ENCODE data around the gene ASTE1.
A peak's percentile ranks its signal among the peaks of the same experiment; 100 is the strongest.
"Not testable (repeated sequence)": the region's sequence is repeated elsewhere in the genome, so short reads cannot be mapped to it uniquely, and the experiment has no call there.

ASTE1 gene, protein sequence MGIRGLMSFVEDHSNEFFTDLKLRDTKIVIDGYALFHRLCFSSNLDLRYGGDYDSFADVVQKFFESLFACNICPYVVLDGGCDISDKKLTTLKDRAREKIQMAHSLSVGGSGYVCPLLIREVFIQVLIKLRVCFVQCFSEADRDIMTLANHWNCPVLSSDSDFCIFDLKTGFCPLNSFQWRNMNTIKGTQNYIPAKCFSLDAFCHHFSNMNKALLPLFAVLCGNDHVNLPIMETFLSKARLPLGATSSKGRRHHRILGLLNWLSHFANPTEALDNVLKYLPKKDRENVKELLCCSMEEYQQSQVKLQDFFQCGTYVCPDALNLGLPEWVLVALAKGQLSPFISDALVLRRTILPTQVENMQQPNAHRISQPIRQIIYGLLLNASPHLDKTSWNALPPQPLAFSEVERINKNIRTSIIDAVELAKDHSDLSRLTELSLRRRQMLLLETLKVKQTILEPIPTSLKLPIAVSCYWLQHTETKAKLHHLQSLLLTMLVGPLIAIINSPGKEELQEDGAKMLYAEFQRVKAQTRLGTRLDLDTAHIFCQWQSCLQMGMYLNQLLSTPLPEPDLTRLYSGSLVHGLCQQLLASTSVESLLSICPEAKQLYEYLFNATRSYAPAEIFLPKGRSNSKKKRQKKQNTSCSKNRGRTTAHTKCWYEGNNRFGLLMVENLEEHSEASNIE

DNA sequence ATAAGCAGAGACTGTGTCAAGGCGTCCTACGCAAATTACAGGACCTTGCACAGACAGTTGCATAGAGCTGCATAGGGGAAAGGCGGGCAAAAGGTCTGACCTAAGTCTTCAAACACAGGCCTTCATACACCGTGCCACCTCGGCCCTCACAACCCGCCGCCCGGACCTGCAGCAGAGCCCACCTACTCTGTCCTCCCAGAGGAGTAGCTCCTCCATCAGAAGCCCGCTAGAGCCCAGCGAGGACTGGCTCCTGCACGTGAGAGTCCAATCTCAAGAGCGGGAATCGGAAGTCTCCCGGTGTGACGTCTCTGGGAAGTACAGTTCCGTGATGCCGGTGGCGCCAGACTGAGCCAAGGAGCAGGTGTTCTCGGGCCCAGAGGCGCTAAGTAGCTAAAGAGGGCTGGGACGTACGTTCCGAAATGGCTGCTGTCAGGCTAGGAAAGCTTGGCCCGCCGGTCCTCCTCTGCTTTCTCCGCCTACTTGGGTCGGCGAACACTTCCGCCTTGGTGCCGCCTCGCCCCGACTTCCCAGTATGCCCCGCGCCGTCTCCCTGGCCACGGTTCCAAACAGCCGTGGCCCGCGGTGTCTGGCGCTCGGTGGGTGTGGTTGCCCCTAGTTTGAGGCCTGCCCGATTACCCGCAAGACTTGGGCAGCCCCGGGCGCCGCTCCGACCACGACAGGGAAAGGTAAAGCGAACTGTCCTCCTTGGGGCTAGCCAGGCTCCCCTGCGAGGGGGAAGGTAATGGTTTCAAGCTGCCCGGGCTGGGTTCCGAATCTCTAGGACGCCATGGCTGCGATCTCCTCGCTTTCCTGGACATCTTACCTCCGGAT is at the start of gene ASTE1, which contains the start of gene NEK11:
ASTE1 (minus strand) TSS at position 505 of the 831 bp plus-strand sequence. CDS start 1,519 bp downstream, outside the sequence.
NEK11 (plus strand) TSS at position 557 of the 831 bp plus-strand sequence. CDS start 2,832 bp downstream, outside the sequence.
- DNase-seq = peak; percentile 67 to 86

DNA sequence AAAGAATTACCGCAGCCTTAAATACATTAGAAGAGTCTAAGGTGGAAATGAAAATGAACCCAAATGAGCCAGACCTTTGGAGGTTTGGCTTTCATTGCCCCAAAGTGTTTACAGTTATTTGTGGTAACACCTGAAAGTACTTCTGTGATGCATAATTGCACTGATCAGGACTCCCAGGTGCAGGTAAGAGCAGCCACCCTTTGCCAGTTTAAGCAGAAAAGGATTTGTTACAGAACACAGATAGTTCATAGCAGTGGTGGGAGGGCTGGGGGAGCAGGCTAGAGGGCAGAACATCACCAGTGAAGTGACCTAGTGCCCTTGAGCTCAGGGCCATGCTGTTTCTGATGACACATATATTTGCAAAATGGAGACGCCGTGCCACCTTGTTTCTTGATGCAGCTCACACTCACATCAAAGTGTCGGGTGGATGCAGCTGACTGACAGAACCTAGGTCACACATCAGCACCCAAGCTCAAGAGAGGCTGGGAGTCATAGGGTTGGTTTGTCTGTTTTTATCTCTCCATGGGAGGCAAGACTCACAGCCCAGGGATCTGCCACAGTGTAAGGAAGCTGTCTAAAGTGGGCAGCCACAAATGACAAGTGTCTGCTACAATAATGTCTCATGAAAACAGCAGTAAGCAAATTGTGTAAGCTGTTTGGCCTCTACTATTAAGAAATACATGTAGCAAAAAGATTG is 49.2 kb upstream of the ASTE1 start:
- DNase-seq = no peak

DNA sequence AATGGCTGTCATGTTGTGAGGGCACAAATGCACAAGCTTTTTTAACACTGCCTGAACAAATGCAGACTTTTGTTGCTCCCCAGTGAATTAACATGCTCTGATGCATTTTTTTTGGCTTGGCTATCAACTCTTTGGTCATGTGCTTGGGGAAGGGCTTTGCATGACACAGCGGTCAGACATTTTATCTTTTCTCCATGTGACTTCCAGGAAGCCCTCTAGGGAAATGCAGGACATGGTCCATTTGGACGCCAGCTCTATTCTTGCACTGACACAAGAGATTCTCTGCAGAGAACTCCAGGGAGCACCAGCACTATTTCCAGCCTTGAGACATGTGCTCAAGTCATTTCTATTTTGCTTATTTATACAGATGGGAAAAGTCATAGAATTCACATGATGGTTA is 46.2 kb upstream of the ASTE1 start:
- no peak for DNase-seq

DNA sequence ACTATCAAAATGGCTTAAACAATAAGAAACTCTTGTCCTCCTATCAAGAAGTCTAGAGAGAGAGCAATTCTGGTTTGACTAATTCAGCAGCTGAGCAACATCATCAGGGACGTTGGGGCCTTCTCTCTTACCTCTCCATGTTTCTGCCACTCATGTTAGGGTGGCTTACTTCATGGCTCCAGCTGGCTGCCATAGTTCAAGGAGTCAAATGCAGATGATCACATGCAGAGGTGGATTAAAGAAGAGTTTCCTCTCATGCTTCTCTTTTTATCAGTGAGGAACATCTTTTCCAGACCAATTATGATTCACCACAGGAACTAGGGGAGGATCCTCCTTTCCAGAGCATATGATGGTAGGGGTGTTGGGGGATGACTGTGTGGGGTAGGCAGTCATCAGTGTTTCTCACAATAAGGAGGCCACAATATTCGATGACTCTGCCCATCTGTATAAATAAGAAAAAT is 45.5 kb upstream of the ASTE1 start:
- DNase-seq = no peak

DNA sequence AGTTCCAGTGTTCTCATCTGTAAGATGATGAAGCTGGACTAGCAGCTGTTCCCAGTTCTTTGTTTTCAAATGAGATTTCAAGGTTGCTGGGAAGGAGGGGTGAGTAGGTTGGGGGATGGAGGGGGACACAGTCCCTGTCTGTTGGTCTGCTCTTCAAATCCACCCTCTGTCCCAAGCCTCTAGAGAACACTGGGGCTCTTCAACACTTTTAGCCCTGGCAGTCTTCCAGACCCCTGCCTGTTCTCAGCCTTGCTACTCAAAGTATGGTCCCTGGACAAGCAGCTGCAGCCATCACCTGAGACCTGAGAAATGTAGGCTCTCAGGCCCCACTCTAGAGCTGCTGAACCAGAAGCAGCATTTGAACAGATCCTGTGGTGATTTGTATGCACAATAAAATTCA is 41.4 kb upstream of the ASTE1 start:
- no peak for DNase-seq

DNA sequence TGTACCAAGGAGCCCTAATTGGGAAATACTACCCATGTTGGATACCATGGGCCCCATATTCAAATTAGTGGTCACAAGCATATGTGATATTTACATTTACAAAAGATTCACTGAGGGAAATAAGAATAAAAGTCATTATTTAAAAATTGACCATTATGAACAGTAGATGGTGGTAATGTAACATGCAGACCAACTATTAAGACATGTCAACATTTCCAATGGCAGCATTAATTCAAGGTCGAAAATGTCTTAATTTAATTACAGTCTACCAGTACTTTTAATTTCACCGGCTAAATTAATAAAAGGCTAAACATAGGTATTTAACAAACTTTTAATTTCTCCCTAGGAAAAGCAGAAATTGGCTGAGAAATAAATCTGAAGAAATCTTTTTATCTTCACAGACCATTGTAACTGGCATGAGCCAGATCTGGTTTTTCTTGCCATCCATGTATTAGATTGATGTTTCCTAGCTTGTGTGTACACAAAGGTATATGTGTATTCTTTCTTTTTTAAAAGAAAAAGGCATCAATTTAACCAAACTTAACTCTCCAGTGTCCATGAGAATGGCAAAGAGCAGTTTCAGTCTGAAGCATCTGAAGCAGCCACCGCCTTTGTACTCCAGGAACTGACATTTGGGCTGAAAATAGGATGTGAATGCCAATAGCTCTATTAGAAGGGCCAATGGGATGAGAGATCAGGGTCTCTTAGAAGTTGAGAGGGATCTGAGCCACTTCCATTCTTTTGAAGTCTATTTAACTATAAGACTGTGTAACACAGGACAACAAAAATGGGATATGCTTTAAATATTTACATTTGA is 26.6 kb upstream of the ASTE1 start:
- DNase-seq = peak in 1 of 2 donors; percentile 38

DNA sequence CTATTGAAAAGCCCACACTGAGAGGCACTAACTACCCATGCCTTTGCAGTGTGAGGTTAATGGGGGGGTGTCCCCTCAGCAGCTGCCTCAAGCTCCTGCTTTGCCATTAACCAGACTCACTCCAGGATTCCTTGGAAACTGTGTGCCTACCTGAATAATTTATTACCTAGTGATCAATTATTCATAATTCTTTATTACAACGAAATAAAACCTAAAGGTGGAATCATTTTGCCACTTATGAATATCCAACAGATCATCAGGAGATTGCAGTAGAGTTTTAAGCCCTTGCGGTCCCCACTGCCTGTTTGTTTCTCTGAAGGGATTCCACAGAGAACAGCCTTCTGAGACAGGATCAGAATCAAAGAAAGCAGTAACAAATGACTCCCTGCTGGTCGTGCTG is 23.4 kb upstream of the ASTE1 start:
- no peak for DNase-seq

DNA sequence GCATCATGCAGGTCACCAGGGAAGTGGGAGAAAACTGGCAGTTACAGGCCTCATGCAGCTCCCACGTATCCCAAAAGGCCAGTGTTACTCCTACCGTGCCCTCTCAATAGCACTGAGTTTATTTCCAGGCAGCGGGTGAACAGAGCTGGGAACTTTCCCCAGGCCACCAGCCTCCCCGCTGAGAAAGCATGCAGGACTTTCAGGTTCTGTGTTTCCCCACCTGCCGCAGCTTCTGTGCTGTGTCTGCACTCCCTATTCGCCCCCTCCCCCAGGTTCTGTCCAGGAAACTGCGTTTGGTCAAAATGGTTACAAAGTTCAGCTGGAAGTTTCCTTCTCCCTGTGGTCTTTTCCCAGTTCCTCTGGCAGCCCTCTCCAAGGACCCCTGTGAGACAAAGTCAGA is 21.4 kb upstream of the ASTE1 start:
- DNase-seq = no peak

DNA sequence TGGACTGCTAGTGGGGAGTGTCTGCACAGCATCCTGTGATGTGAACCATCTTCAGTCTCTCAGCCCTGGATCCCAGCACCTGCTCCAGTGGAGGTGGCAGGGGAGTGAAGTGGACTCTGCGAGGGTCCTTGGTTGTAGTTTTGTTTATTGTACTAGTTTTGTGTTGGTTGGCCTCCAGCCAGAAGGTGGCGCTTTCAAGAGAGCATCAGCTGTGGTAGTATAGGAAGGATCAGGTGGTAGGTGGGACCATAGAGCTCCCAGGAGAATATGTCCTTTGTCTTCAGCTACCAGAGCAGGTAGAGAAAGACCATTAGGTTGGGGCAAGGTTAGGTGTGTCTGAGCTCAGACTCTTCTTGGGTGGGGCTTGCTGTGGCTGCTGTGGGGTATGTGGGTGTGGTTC is 21.0 kb upstream of the ASTE1 start:
- no peak for DNase-seq

DNA sequence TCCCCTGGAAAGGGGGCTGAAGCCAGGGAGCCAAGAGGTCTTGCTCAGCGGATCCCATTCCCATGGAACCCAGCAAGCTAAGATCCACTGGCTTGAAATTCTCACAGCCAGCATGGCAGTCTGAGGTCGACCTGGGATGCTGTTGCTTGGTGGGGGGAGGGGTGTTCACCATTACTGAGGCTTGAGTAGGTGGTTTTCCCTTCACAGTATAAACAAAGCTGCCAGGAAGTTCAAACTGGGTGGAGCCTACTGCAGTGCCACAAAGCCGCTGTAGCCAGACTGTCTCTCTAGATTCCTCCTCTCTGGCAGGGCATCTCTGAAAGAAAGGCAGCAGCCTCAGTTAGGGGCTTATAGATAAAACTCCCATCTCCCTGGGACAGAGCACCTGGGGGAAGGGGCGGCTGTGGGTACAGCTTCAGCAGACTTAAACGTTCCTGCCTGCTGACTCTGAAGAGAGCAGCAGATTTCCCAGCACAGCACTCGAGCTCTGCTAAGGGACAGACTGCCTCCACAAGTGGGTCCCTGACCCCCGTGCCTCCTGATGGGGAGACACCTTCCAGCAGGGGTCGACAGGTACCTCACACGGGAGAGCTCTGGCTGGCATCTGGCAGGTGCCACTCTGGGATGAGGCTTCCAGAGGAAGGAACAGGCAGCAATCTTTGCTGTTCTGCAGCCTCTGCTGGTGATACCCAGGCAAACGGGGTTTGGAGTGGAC is 15.8 kb upstream of the ASTE1 start:
- not testable (repeated sequence) for DNase-seq

DNA sequence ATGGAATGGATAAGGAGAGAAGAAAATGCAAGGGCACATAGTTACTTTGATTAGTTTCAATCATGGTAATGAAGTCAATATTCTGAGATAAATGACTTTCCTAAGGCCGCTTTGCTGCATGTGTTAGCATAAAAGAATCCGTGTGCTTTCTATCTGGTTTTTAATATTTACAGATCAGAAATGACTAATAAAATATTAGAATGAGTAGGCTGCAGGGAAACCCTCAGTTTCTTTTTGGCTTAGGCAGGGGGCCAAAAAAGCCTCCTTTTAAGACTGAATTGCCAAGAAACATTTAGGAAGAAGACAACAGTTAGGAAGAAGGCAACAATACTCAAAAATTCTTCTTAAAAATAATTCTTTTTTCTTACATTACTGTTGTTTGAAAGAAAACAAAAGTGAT is 11.7 kb upstream of the ASTE1 start:
- DNase-seq = no peak

DNA sequence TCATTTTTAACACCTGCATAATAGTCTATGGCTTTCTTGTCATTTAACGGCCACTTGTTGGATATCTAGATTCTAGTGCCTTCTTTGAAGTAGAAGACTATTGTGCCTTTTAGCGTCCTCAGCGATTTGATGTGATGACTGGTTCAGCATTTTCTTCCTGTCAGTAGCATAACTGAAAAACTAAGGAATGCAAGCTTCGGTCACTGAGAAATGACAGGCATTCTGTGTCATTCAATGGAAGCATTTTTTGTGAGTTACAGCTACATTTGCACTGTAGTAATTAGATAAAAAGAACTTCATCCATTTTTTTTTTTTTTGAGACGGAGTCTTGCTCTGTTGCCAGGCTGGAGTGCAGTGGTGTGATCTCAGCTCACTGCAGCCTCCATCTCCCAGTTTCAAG is 10.4 kb upstream of the ASTE1 start:
- no peak for DNase-seq

DNA sequence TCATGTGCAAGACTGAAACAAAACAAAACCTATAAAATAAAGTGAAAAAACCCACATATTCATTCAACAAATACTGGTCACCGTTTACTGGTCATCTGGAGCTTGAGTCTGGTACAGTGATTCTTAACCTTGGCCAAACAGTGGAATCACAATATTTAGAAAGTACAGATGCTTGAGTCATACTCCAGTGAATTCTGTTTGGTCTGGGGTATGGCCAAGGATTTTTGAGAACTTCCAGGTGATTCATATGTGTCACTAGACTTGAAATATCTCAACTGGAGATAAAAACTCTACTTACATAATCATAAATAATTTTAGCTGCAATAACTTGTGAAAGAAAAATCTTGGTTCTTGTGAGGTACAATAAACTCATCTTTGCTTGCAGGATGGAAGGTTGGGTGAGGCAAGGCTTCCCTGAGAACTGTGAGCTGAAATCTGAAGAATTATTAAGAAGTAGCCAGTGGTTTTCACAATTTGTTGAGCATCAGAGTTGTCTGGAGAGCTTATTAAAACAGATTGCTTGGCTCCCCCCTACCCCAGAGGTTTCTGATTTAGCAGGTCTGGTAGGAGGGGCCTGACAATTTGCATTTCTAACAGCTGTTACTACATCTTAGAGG is 9.7 kb upstream of the ASTE1 start:
- DNase-seq = no peak

DNA sequence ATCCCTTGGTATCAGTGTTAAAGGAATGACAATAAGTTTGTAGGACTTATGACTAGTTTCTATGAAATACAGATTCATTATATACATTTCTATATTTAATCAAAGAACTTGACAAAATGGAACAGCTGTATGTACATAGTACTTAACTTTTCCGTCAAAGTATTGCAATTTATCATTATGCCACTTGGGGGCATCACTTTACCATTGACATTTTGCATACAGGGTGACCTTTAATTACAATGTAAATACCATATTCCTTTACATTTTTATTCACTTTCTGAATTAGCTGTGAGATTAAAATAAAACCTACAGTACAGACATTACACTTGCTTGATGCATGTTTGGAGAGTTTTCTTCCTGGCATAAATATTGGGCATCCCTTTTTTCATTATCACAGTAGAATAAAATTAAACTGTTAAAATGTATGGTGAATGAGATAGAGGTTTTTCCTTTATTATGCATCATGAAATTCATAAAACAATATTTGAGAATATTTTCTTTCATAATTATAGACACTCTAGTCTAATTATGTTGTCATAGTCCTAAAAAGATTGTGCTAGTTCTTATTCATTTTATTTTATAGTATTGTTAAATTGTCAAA is 7.0 kb upstream of the ASTE1 start:
- DNase-seq = peak in 1 of 2 donors; percentile 13

DNA sequence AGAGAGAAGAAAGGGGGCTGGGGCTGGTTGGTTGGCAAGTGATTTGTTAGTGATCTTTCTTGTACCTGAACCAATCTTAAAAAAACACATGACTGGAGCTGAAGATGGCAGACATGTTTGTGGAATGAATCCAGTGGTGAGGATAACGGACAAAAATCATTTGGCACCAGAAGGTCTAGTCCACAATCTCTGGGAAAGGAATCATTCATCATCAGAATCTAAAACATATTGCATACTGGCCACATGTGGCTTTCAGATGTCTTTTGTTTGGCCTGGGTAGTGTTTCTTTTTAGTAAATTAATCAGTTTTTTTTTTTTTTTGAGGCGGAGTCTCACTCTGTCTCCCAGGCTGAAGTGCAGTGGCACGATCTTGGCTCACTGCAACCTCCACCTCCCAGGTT is 5.0 kb upstream of the ASTE1 start:
- no peak for DNase-seq

DNA sequence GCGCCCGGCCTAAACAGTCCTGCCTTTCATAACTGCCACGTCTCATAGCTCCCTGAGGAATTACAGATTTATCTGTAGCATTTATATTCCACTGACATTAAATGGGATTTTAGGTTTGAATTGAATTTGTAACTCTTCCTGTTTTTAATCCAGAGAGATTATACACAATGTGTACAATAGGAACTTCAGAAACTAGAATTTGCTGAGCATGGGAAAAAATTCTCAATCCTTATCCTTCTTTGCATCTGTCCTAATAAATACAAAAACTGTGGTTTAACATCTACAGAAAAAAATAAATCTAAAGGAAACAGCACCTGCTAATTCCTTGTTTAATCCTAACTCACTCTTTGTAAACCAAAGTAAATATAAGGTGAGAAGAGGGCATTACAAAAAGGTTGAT is 2.2 kb upstream of the ASTE1 start:
- no peak for DNase-seq

DNA sequence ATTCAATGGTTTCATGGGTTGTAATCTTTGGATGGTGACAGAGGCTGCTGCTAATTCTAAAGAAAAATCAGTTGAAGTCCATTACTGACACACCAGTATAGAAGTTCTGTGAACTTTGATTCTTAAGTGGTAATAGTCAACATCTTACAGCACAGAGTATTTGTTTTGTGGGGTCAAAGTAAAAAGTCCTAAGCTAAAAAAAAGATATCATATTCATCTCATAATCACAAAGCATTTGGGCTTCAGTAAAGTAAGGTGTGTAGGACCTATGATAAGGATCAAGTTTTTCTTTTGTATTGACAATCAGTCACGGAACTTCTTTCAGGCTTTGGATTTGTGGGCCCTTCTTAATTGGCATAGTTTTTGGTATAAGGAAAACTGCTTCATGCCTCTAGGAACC is 1.1 kb downstream of the ASTE1 start:
- no peak for DNase-seq

DNA sequence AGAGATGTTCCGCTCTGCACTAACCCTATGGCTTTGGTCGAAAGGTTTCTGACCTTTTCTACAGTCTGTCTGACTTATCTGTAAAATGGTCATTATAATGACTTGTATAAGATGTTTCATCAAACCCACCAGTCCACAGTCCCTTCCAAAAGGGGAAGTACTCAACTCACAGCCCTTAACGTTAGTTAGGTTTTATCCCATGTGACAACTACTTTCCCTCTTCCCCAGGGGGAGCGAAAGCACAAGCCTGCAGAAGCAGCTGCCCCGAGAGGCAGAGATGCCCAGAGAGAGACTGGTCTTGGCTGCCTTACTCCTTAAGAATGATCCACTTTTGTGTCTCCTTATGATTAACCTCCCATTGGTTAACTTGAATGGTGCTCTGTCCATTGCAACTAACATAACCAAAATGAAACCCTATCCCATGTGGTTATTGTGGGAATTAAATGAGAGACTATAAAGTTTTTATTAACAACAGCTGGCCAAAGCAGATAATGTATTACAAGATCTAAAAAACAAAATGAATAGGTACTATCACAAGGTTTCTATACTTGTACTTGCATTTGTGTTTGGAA is 6.4 kb downstream of the ASTE1 start:
- no peak for DNase-seq

DNA sequence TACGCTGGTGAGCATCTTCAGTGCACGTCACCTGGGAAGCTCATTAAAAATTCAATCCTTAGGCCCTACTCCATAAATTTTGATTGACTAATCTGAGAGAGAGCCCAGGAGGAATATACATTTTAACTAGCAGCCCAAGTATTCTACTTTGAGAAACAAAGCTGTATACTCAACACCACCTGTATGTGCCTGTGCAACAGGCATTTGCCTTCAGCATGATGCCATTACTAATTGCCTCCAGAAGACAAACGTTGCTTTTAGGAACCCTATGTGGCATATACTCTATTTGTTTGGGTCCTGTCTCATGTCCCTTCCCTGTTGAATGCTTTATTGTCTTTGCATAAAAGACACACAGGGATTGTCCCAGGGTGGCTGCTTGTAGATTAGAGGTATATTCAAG is 7.7 kb downstream of the ASTE1 start:
- no peak for DNase-seq

DNA sequence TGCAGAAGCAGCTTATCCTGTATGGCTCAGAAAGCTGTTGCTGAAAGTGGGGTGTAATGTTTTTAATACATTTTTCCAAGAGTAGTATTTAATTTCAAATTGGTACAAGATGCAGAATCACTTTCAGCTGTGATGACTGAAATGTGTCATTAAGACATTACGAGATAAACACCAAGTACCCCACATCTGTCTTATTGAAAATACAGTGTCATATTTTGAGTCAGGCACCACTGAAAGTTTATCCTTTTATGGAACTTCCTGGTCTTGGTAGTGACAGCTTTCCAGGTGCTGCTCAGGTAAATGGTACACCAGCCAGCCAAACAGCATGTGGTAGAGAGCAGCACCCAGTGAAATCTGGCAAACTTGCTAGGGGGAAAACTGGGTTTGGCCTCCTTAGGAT is 16.9 kb downstream of the ASTE1 start:
- no peak for DNase-seq

Measured in hippocampal formation (tissue), 2 donors.